AG09309 (cell line): ENCODE data around the gene HEBP2.

Experiments used
- DNase-seq: peaks from one replicate; pipeline ENCODE4 v3.0.0-alpha.2; 2010; ENCODE audit warnings: low read depth
- H3K4me3 ChIP-seq: 2 replicates; pipeline ENCODE4 v1.5.1; 2011; ENCODE audit warnings: mild to moderate bottlenecking, low read depth, low read length, moderate library complexity; ENCODE audit not compliant: control insufficient read depth
- TF ChIP-seq, protein P1 (sequence below): IDR thresholded peaks from 2 replicates; pipeline ENCODE4 v1.5.1; 2011; ENCODE audit warnings: mild to moderate bottlenecking, low read depth, low read length, inconsistent platforms; ENCODE audit not compliant: insufficient read depth, control insufficient read depth; ENCODE audit errors: missing control alignments

HEBP2 gene

GRCh38 chr6:138405816-138406413 lies 1.9 kb downstream of the HEBP2 start:
- no peak overlapping the region for H3K4me3 ChIP-seq
- no peak for DNase-seq
- TF ChIP-seq, protein P1, sequence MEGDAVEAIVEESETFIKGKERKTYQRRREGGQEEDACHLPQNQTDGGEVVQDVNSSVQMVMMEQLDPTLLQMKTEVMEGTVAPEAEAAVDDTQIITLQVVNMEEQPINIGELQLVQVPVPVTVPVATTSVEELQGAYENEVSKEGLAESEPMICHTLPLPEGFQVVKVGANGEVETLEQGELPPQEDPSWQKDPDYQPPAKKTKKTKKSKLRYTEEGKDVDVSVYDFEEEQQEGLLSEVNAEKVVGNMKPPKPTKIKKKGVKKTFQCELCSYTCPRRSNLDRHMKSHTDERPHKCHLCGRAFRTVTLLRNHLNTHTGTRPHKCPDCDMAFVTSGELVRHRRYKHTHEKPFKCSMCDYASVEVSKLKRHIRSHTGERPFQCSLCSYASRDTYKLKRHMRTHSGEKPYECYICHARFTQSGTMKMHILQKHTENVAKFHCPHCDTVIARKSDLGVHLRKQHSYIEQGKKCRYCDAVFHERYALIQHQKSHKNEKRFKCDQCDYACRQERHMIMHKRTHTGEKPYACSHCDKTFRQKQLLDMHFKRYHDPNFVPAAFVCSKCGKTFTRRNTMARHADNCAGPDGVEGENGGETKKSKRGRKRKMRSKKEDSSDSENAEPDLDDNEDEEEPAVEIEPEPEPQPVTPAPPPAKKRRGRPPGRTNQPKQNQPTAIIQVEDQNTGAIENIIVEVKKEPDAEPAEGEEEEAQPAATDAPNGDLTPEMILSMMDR: no peak

- TF ChIP-seq, protein P1: no peak
- H3K4me3 ChIP-seq: no peak overlapping the region
- DNase-seq: no peak
Measured at GRCh38 chr6:138406443-138406842, 2.4 kb downstream of the HEBP2 start.

- no peak overlapping the region for H3K4me3 ChIP-seq
- peak; percentile 57 for DNase-seq
- TF ChIP-seq, protein P1: no peak
Measured at GRCh38 chr6:138410048-138410735, 6.2 kb downstream of the HEBP2 start.

- TF ChIP-seq, protein P1: no peak
- peak; percentile 28 for DNase-seq
- no peak overlapping the region for H3K4me3 ChIP-seq
Measured at GRCh38 chr6:138410972-138411880, 7.2 kb downstream of the HEBP2 start.

DNA sequence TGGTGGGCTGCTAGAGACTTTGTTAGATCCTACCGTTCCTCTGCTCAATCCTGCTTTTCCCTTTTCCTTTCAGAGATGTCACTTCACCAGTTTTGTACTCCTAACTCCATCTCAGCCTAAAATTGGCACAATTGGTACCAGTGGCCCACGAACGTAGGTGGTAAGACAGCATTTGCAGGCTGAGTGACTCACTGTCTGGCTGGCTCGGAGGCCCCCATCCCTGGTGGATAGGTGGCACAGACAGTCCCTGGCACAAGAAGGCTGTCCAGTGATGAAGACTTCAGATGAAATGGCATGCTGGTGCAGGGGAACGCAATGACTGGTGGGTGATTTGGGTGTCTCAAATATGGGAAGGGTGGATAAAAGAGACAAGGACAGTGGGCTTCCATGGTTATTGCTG lies 11.1 kb downstream of the HEBP2 start:
- H3K4me3 ChIP-seq: no peak overlapping the region
- DNase-seq: no peak
- TF ChIP-seq, protein P1: no peak

- TF ChIP-seq, protein P1: no peak
- H3K4me3 ChIP-seq: no peak overlapping the region
- no peak for DNase-seq
Measured at GRCh38 chr6:138416206-138416605, 12.2 kb downstream of the HEBP2 start.
